Subcutaneous adipose tissue (tissue), 4 donors: ENCODE results near the gene AP1AR. TPM values are rescaled to one million over a fixed set of nuclear protein-coding genes. Genes with fewer than 3 reads are reported as not detected.

Experiments
- total RNA-seq, 4 donors: library from RNA; depleted of rRNA; stranded (reverse); fragments of >200 nt; gene quantifications; one replicate each; pipeline ENCODE4 v1.1.0, GENCODE V29; 2016
- TF ChIP-seq, protein P1 (sequence below): fragments of 450-650 bp; IDR thresholded peaks from one replicate; pipeline ENCODE4 v1.5.1; 2016; ENCODE audit warnings: low read depth, mild to moderate bottlenecking, control low read depth, antibody characterized with exemption, moderate library complexity

The AP1AR gene, protein sequence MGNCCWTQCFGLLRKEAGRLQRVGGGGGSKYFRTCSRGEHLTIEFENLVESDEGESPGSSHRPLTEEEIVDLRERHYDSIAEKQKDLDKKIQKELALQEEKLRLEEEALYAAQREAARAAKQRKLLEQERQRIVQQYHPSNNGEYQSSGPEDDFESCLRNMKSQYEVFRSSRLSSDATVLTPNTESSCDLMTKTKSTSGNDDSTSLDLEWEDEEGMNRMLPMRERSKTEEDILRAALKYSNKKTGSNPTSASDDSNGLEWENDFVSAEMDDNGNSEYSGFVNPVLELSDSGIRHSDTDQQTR
- total RNA-seq, result 10 to 100 TPM; 17.2 to 24.1 (median 20.8) TPM

DNA sequence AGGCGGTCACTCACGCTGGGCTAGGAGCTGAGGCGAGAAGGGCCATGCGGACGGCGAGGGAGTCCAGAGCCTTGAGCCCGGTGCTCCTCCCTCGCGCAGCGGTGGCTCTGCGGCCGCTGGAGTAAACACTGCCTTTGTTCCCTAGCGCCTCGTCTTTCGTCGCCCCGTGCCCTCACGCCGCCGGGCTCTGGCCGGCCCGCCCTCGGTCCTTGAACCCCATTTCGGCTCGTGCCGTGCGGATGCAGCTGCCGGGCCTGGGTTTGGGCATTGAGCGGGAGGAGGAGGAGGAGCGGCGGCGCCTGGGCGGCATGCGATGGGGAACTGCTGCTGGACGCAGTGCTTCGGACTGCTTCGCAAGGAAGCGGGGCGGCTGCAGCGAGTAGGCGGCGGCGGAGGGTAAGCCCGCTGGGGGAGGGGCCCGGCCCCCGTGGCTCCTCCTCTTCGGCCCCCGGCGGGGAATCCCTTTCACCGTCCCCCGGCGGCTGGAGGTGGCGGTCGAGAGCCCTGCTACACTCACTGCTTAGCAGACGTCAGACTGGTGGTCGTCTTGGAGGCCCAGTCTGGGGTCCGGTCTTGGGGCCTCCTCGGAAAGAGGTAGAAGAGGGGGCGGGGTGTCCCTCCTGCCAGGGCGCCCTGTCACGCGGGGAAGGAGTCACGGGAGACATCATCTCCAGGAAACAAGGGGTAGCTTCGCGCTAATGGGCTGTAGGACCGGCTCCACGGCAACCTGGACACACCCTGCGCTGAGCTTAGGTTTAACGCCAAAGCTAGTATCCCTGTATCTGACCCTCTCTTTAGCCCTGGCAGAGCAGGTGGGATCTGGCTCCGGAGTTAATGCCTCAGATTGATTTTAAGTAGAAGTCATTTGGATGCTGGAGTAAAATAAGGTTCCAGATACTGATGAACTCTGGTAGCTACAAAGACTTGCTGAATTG lies at the start of gene AP1AR:
TSS of gene AP1AR (plus strand) at position 9 of the 935 bp plus-strand sequence. CDS start at position 314, 305 bp downstream.
- TF ChIP-seq, protein P1, sequence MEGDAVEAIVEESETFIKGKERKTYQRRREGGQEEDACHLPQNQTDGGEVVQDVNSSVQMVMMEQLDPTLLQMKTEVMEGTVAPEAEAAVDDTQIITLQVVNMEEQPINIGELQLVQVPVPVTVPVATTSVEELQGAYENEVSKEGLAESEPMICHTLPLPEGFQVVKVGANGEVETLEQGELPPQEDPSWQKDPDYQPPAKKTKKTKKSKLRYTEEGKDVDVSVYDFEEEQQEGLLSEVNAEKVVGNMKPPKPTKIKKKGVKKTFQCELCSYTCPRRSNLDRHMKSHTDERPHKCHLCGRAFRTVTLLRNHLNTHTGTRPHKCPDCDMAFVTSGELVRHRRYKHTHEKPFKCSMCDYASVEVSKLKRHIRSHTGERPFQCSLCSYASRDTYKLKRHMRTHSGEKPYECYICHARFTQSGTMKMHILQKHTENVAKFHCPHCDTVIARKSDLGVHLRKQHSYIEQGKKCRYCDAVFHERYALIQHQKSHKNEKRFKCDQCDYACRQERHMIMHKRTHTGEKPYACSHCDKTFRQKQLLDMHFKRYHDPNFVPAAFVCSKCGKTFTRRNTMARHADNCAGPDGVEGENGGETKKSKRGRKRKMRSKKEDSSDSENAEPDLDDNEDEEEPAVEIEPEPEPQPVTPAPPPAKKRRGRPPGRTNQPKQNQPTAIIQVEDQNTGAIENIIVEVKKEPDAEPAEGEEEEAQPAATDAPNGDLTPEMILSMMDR, result no peak

DNA sequence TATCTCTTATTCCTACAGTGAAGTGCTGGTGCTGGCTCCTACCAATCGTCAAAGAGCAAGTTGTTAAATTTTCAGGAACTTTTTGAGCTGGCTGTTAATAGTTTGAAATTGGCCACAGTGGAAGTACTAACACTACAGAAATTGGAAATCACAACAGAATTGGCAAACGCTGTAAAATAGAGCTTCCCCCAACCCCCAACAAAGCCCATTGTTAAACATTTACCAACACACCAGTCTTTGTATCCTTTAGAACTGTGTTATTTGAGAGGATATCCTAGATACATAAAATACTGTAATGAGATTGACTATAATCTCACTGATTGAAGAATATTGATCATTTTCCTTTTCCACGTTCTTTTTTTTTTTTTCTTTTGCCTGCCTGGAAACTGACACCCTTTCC lies 49.0 kb upstream of the AP1AR start:
- TF ChIP-seq, protein P1, result no peak

DNA sequence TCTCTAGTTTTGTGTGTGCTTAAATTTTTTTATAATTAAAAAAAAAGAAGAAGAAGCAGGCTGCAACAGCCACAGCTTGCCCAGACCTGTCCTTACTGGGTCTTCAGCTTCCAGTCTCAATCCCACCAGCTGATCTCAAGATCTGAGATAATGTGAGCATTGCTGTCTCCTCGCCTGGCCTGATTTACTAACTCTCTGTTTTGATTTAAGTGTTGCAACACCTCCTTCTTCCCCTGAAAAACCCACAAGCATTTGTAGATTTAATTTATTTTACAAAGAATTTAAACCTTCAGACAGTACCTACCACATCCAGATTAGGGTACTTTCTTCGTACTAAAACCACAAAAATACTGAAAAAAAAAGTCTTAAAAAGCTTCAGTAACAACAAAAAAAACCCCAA lies 48.3 kb upstream of the AP1AR start:
- TF ChIP-seq, protein P1, result no peak

DNA sequence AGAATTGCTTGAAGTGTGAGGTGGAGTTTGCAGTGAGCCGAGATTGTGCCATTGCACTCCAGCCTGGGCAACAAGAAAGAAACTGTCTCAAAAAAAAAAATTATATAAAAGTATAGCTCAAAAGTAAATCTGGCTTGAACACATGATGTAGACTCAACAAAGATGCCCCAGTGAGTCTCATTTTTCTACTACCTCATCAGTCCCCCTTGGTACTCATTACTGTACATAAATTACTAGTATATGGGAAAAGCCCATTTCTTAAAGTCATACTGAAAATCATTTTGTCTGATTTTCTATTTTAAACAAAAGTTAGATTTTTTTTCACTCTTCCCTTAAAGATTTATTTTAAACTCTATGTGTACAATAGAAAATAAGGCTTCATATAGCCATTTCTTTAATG lies 47.1 kb upstream of the AP1AR start:
- TF ChIP-seq, protein P1, result no peak

DNA sequence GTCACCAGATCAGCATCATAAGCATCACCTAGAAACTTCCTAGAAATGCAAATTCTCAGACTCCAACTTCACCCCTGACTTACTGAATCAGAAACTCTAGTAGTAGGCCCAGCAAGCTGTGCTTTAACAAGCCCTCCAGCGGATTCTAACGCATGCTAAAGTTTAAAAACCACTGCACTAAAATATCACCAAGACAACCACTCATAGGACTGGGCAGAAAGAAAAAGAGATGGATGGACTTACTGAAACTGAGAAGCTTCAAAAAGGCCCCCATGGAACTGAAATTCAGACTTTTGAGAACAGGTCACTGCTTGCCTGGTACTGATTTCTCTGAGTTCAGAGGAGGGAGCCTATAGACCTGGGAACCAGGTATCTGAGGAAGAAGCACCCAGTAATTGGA lies 46.3 kb upstream of the AP1AR start:
- TF ChIP-seq, protein P1, result no peak

DNA sequence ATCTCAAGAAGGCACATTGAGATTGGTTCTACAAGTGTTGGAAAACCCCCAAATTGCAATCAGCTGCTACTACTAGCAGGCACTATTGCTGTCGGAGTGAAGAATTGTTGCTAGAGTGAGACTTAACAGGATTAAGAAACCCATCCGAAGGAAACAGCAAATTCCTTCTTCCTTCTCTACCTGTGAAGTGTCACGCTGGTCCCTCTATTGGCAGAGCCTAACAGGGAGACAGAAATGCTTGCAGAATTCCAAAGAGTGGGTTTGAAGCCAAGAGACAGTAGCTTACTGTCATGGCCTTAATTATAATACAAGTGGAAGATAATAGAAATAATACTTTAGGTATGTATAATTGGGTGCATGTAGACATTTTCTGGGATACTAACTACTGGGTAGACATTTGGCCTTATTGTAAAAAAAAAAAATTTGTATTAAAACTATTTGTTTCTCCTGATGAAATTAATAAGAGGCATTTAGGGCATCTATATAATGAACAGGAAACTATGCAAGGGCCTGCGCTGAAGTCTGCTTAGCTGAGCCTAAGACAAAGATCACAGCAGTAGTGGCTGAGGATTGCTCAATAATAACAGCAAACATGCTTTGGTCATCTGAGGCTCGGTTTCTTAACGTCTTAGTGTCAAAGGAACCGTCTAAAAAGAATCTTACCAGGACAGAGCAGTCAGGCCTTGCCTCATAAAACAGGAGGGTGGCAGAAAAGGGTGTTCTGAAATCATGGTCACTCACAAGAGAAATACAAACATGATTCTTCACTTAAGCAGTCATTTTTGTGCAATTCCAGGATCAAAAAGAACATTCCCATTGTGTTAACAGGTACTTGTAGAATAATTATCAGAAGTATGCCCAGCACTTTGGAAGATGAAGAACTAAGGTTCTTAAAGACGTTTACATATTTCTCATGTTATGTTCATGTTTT lies 45.6 kb upstream of the AP1AR start:
- TF ChIP-seq, protein P1, result no peak
